MM.1S (cell line): ENCODE results near the gene SLC38A3.

Source experiments
- EZH2 ChIP-seq: fragments of 300-600 bp; sonication (generic); optimal IDR thresholded peaks from 2 replicates; pipeline ENCODE3; 2017; ENCODE audit warnings: low read depth, mild to moderate bottlenecking, antibody characterized with exemption, low read length, mixed read lengths
- EZH2phosphoT487 ChIP-seq: fragments of 300-600 bp; sonication (generic); IDR thresholded peaks from 2 replicates; pipeline ENCODE4 v1.6.1; 2018; ENCODE audit warnings: antibody characterized with exemption, low read length
- TF ChIP-seq, protein P1 (sequence below): fragments of 300-600 bp; sonication (generic); IDR thresholded peaks from 2 replicates; pipeline ENCODE4 v1.5.1; 2016; ENCODE audit warnings: antibody characterized with exemption, low read length, mixed read lengths

DNA sequence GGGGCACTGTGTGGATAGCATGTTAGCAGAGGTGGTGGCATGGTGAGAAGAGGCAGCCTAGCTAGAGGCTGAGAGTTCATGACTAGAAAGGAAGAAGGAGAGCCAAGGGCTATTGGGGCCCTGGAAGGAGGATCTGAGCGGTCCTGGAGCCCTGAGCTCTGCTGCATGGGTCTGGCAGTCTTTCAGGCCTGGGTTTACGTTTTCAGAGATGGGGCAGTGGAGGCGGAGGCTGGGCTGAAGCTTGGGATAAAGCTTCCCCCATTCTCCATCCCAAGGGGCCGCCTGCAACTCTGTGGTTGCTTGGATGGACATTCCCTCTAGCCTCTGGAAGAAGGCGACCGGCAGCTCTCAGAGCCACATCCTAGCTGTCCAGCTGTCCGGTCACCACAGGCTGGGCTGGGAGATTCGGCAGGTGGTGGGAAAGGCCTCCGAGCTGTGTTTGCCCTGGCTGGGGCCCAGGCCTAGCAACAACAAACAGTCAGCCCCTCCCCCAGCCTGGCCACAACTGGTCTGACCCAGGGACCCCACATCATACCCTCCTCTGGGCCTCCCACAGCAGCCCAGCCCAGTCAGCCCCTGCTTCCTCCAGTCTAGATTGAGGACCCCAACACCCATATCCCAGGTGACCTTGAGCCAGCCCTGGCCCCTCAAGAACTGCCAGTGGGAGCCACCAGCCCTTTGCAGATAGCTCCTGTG is 1.8 kb upstream of the SLC38A3 start:
- TF ChIP-seq, protein P1, sequence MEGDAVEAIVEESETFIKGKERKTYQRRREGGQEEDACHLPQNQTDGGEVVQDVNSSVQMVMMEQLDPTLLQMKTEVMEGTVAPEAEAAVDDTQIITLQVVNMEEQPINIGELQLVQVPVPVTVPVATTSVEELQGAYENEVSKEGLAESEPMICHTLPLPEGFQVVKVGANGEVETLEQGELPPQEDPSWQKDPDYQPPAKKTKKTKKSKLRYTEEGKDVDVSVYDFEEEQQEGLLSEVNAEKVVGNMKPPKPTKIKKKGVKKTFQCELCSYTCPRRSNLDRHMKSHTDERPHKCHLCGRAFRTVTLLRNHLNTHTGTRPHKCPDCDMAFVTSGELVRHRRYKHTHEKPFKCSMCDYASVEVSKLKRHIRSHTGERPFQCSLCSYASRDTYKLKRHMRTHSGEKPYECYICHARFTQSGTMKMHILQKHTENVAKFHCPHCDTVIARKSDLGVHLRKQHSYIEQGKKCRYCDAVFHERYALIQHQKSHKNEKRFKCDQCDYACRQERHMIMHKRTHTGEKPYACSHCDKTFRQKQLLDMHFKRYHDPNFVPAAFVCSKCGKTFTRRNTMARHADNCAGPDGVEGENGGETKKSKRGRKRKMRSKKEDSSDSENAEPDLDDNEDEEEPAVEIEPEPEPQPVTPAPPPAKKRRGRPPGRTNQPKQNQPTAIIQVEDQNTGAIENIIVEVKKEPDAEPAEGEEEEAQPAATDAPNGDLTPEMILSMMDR = no peak
- no peak for TF ChIP-seq EZH2
- no peak for TF ChIP-seq EZH2phosphoT487
